A549 (cell line): Measurements from ENCODE around the gene SNRPA. TPM values are rescaled to one million over a fixed set of nuclear protein-coding genes. Genes with fewer than 3 reads are reported as not detected.
A peak's percentile ranks its signal among the peaks of the same experiment; 100 is the strongest.

ENCODE experiments used
- ATAC-seq, 2 experiments: fragments of 200-7000 bp in 1 of 2; fragments of >200 bp in 1 of 2; cut with Nextera tagmentation in 1 of 2; cut with Tn5 transposase in 1 of 2; 3 replicates each; pipeline versions ENCODE4 v1.8.0 to v1.9.1; 2018 to 2020; ENCODE audit warnings: mild to moderate bottlenecking in 1 of 2, moderate library complexity in 1 of 2
- CTCF ChIA-PET: fragments of 300-600 bp; sonication (Branson Sonifier 250); formaldehyde crosslinking; extraction: SDS; loops from one replicate; lab custom pipeline; 2021; ENCODE audit warnings: antibody characterized with exemption, inconsistent platforms; lab: Yijun Ruan, JAX
- POLR2A ChIA-PET: fragments of 350-600 bp; formaldehyde crosslinking; extraction: SDS; loops from one replicate; lab custom pipeline; 2021; ENCODE audit warnings: antibody characterized with exemption, inconsistent platforms; lab: Yijun Ruan, JAX
- DNase-seq, 2 experiments: peaks; one replicate each; pipeline versions ENCODE4 v3.0.0 to v3.0.0-alpha.2; 2011 to 2016; ENCODE audit warnings: low read depth in 1 of 2, low spot score in 1 of 2
- FAIRE-seq: peaks from 2 replicates; lab custom pipeline; 2011; peaks lifted over from hg19 to GRCh38; lab: Jason Lieb, UNC
- H3K27ac ChIP-seq, 2 experiments: fragments of >200 bp; sonication (Bioruptor Twin); formaldehyde crosslinking; 3 replicates each; pipeline ENCODE4 v1.5.1; 2016 to 2017
- H3K4me1 ChIP-seq: fragments of >200 bp; sonication (Bioruptor Twin); formaldehyde crosslinking; 3 replicates; pipeline ENCODE4 v1.6.1; 2016
- H3K4me2 ChIP-seq: fragments of >200 bp; sonication (Bioruptor Twin); formaldehyde crosslinking; 3 replicates; pipeline ENCODE4 v1.6.1; 2016
- H3K4me3 ChIP-seq: fragments of >200 bp; sonication (Bioruptor Twin); formaldehyde crosslinking; 3 replicates; pipeline ENCODE4 v1.5.1; 2016
- H3K9me3 ChIP-seq: fragments of >200 bp; sonication (Bioruptor Twin); formaldehyde crosslinking; 3 replicates; pipeline ENCODE4 v1.6.1; 2016
- CBX2 ChIP-seq: fragments of 200-600 bp; sonication (generic); IDR thresholded peaks from 2 replicates; pipeline ENCODE4 v1.6.1; 2016; ENCODE audit warnings: low read depth, mild to moderate bottlenecking, borderline replicate concordance
- CEBPB ChIP-seq, 2 experiments: fragments of >200 bp in 1 of 2; sonication (Bioruptor Twin) in 1 of 2; formaldehyde crosslinking in 1 of 2; IDR thresholded peaks; 2 replicates each; pipeline ENCODE4 v1.6.1; 2012 to 2016
- EHF ChIP-seq: fragments of 250-450 bp; sonication (Bioruptor Pico); IDR thresholded peaks from 2 replicates; pipeline ENCODE4 v1.5.0; 2020; ENCODE audit warnings: mild to moderate bottlenecking
- EHMT2 ChIP-seq: fragments of 200-600 bp; sonication (generic); IDR thresholded peaks from 2 replicates; pipeline ENCODE4 v1.6.1; 2016; ENCODE audit warnings: antibody characterized with exemption, low read depth, mild to moderate bottlenecking, moderate library complexity
- FOSB ChIP-seq: fragments of 250-450 bp; sonication (Bioruptor Pico); IDR thresholded peaks from 2 replicates; pipeline ENCODE4 v1.5.0; 2020; ENCODE audit warnings: mild to moderate bottlenecking, moderate library complexity
- HDAC2 ChIP-seq: fragments of 200-600 bp; sonication (generic); IDR thresholded peaks from 2 replicates; pipeline ENCODE4 v1.6.1; 2016
- HOXA7 ChIP-seq: fragments of 250-450 bp; sonication (Bioruptor Pico); IDR thresholded peaks from 2 replicates; pipeline ENCODE4 v1.5.0; 2020; ENCODE audit warnings: mild to moderate bottlenecking, moderate library complexity
- HOXB13 ChIP-seq: fragments of 250-450 bp; sonication (Bioruptor Pico); IDR thresholded peaks from 2 replicates; pipeline ENCODE4 v1.5.0; 2020; ENCODE audit warnings: low read depth, mild to moderate bottlenecking, moderate library complexity
- HOXB5 ChIP-seq: fragments of 250-450 bp; sonication (Bioruptor Pico); IDR thresholded peaks from 2 replicates; pipeline ENCODE4 v1.5.0; 2020; ENCODE audit warnings: mild to moderate bottlenecking, moderate library complexity
- JUN ChIP-seq, 2 experiments: fragments of >200 bp; sonication (Bioruptor Twin); formaldehyde crosslinking; IDR thresholded peaks; 2 replicates in 1 of 2; 3 replicates in 1 of 2; pipeline ENCODE4 v1.6.1; 2016 to 2017
- JUNB ChIP-seq: fragments of >200 bp; sonication (Bioruptor Twin); formaldehyde crosslinking; IDR thresholded peaks from 2 replicates; pipeline ENCODE4 v1.6.1; 2016
- KDM5A ChIP-seq: fragments of 200-600 bp; sonication (generic); IDR thresholded peaks from 2 replicates; pipeline ENCODE4 v1.6.1; 2016; ENCODE audit warnings: antibody characterized with exemption, mild to moderate bottlenecking
- MAFK ChIP-seq: fragments of 450-650 bp; IDR thresholded peaks from 2 replicates; pipeline ENCODE4 v1.6.1; 2014; ENCODE audit not compliant: partially characterized antibody
- MAZ ChIP-seq: fragments of 150-350 bp; IDR thresholded peaks from 2 replicates; pipeline ENCODE4 v1.6.1; 2014; ENCODE audit warnings: antibody characterized with exemption, low read depth, low read length, borderline replicate concordance
- NPAS2 ChIP-seq: fragments of 250-450 bp; sonication (Bioruptor Pico); IDR thresholded peaks from 2 replicates; pipeline ENCODE4 v1.8.0; 2022; ENCODE audit warnings: mild to moderate bottlenecking, moderate library complexity, borderline replicate concordance
- PHF8 ChIP-seq: fragments of 200-600 bp; sonication (generic); IDR thresholded peaks from 2 replicates; pipeline ENCODE4 v1.6.1; 2016; ENCODE audit warnings: low read depth, mild to moderate bottlenecking, antibody characterized with exemption, moderate library complexity, borderline replicate concordance
- RNF2 ChIP-seq: fragments of 200-600 bp; sonication (generic); IDR thresholded peaks from 2 replicates; pipeline ENCODE4 v1.6.1; 2016; ENCODE audit warnings: low read depth, mild to moderate bottlenecking, antibody characterized with exemption, moderate library complexity, borderline replicate concordance
- SMC3 ChIP-seq: fragments of >200 bp; sonication (Bioruptor Twin); formaldehyde crosslinking; IDR thresholded peaks from 3 replicates; pipeline ENCODE4 v1.6.1; 2018; ENCODE audit warnings: inconsistent platforms
- SREBF2 ChIP-seq: fragments of 450-650 bp; IDR thresholded peaks from 2 replicates; pipeline ENCODE4 v1.6.1; 2014; ENCODE audit warnings: mild to moderate bottlenecking, moderate library complexity
- TP53 ChIP-seq: fragments of 250-450 bp; sonication (Bioruptor Pico); IDR thresholded peaks from 2 replicates; pipeline ENCODE4 v1.5.0; 2021; ENCODE audit warnings: mild to moderate bottlenecking, moderate library complexity
- ZC3H11A ChIP-seq: fragments of 450-650 bp; IDR thresholded peaks from 2 replicates; pipeline ENCODE4 v1.6.1; 2014; ENCODE audit warnings: antibody characterized with exemption, mild to moderate bottlenecking
- ZFP36 ChIP-seq: fragments of 450-650 bp; IDR thresholded peaks from 2 replicates; pipeline ENCODE4 v1.6.1; 2014; ENCODE audit warnings: borderline replicate concordance; ENCODE audit not compliant: partially characterized antibody
- WGBS: methylation state at CpG from one replicate; pipeline ENCODE4 v1.1.6; 2017; ENCODE audit errors: missing lambda C conversion rate; 5-methylcytosine and 5-hydroxymethylcytosine counted together
- polyA plus RNA-seq, 4 experiments: library from polyadenylated mRNA; depleted of rRNA in 3 of 4; stranded (reverse); fragments of >200 nt; fragmentation: RNase III in 1 of 4; extraction: RNeasy Plus Mini Kit Qiagen cat#74134 plus additional on column Dnase treatment in 1 of 4; gene quantifications; 2 replicates in 3 of 4; 3 replicates in 1 of 4; pipeline ENCODE4 v1.2.3, GENCODE V29; 2011 to 2017
- TF ChIP-seq, protein P1 (sequence below): IDR thresholded peaks from 2 replicates; pipeline ENCODE4 v1.6.1; 2012
- TF ChIP-seq, protein P2 (sequence below): fragments of 150-350 bp; IDR thresholded peaks from 2 replicates; pipeline ENCODE4 v1.6.1; 2014; ENCODE audit warnings: low read depth, mild to moderate bottlenecking, low read length
- TF ChIP-seq, protein P3 (sequence below): fragments of 250-450 bp; sonication (Bioruptor Pico); IDR thresholded peaks from 2 replicates; pipeline ENCODE4 v1.5.0; 2020; ENCODE audit warnings: low read depth, mild to moderate bottlenecking, moderate library complexity
- TF ChIP-seq, protein P4 (sequence below): fragments of 250-450 bp; sonication (Bioruptor Pico); IDR thresholded peaks from 2 replicates; pipeline ENCODE4 v1.5.0; 2021; ENCODE audit warnings: mild to moderate bottlenecking, moderate library complexity, borderline replicate concordance
- TF ChIP-seq, protein P5 (sequence below): IDR thresholded peaks from 2 replicates; pipeline ENCODE4 v1.6.1; 2012
- TF ChIP-seq, protein P6 (sequence below): fragments of >200 bp; sonication (Bioruptor Twin); formaldehyde crosslinking; IDR thresholded peaks from 2 replicates; pipeline ENCODE4 v1.6.1; 2016
- TF ChIP-seq, protein P7 (sequence below): fragments of 450-650 bp; IDR thresholded peaks from 2 replicates; pipeline ENCODE4 v1.6.1; 2014; ENCODE audit warnings: antibody characterized with exemption
- TF ChIP-seq, protein P8 (sequence below): fragments of >200 bp; sonication (Bioruptor Twin); formaldehyde crosslinking; IDR thresholded peaks from 3 replicates; pipeline ENCODE4 v1.5.1; 2016

Gene SNRPA
- polyA plus RNA-seq, 2 of the 4 experiments (the other 2 are of a cell fraction) = 141 to 236 TPM

DNA sequence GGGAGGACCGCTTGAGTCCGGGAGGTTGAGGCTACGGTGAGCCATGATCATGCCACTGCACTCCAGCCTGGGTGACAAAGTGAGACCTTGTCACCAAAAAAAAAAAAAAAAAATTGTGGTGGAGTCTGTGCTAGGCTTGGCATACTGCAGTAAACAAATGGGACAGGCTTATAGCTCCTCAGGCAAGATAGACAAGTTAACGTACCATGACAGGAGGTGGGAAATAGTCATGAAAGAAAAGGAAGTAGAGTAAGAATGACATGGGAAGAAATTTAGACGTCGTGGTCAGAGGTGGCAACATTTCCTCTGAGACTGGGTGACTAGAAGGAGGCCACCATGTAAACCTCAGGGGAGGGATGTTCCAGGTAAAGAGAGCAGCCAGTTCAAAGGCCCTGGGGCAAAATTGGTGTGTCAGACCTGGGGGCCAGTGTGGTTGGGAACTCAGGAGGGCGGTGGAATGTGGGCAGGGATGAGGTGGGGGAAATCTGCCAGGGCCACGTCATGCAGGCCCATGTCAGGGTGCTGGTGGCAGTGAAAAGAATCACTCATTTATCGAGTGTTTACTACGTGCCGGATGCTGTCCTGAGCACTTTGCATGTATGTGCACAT is 5.6 kb downstream of the SNRPA start:
- DNase-seq (no peak), ATAC-seq (no peak), FAIRE-seq (no peak)
- ChIA-PET CTCF (interaction anchor here (1.5 to 9.7 kb wide), 6 partner anchors 10 to 122 kb away, joined by 4 to 71 read pairs (median 12); partner anchors contain the start of gene RAB4B), POLR2A (interaction anchor here (0.7 to 0.8 kb wide), 2 partner anchors 21 to 36 kb away, joined by 3 to 4 read pairs; partner anchors contain the start of gene RAB4B)
- Histone ChIP-seq H3K4me3 (no peak overlapping the region), H3K9me3 (no peaks in the 10 kb centered on the region), H3K4me1 (peaks cover 40% of the 10 kb centered on the region), H3K27ac (no peak overlapping the region), H3K4me2 (no peak overlapping the region)
- TF ChIP-seq EHMT2 (no peak), TP53 (CRISPR knock-in tag) (no peak), MAZ (no peak), SMC3 (no peak), RNF2 (no peak), JUN (IDR thresholded peaks at IDR 0.05) (no peak), MAFK (no peak), HOXA7 (CRISPR knock-in tag) (no peak), CEBPB (IDR thresholded peaks at IDR 0.05) (no peak), ZC3H11A (no peak), KDM5A (no peak), ZFP36 (no peak), NPAS2 (CRISPR knock-in tag) (no peak), HOXB5 (CRISPR knock-in tag) (no peak), EHF (CRISPR knock-in tag) (no peak), SREBF2 (no peak), HOXB13 (CRISPR knock-in tag) (no peak), FOSB (CRISPR knock-in tag) (no peak)
- TF ChIP-seq, protein P1, sequence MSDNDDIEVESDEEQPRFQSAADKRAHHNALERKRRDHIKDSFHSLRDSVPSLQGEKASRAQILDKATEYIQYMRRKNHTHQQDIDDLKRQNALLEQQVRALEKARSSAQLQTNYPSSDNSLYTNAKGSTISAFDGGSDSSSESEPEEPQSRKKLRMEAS = no peak
- TF ChIP-seq, protein P2, sequence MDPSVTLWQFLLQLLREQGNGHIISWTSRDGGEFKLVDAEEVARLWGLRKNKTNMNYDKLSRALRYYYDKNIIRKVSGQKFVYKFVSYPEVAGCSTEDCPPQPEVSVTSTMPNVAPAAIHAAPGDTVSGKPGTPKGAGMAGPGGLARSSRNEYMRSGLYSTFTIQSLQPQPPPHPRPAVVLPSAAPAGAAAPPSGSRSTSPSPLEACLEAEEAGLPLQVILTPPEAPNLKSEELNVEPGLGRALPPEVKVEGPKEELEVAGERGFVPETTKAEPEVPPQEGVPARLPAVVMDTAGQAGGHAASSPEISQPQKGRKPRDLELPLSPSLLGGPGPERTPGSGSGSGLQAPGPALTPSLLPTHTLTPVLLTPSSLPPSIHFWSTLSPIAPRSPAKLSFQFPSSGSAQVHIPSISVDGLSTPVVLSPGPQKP = no peak
- 91% methylated on average over 11 of the region's 11 CpGs for WGBS

DNA sequence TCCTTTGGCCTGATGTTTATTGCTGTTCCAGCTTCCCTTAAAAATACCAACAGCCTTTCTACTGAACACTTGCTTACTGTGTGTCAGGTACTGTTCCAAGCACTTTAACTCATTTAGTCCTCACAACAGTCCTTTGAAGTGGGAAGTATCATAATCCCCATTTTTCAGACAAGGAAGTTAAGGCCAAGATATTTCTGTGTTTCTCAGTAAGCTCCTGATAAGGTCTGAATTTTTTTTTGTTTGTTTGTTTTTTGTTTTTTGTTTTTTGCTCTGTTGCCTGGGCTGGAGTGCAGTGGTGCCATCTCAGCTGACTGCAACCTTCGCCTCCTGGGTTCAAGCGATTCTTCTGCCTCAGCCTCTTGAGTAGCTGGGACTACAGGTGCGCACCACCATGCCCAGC is 7.5 kb downstream of the SNRPA start:
- peak; percentile 83 for FAIRE-seq
- DNase-seq = no peak
- WGBS = 94% methylated on average over 3 of the region's 3 CpGs
- ATAC-seq = no peak
- Histone ChIP-seq H3K4me1 (peaks cover 30% of the 10 kb centered on the region), H3K4me3 (no peak overlapping the region), H3K27ac (no peak overlapping the region), H3K9me3 (no peaks in the 10 kb centered on the region), H3K4me2 (no peak overlapping the region)
- CTCF ChIA-PET = interaction anchor here (0.5 to 9.7 kb wide), 10 partner anchors 16 to 294 kb away, joined by 4 to 71 read pairs (median 4); partner anchors contain the start of genes EGLN2 and RAB4B
- POLR2A ChIA-PET = interaction anchor here (1.0 to 1.5 kb wide), 4 partner anchors 8 to 41 kb away, joined by 3 to 5 read pairs (median 4); partner anchors contain the start of genes ACTMAP, COQ8B, ITPKC and RAB4B
- TF ChIP-seq, protein P3, sequence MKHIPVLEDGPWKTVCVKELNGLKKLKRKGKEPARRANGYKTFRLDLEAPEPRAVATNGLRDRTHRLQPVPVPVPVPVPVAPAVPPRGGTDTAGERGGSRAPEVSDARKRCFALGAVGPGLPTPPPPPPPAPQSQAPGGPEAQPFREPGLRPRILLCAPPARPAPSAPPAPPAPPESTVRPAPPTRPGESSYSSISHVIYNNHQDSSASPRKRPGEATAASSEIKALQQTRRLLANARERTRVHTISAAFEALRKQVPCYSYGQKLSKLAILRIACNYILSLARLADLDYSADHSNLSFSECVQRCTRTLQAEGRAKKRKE (CRISPR knock-in tag) = no peak
- TF ChIP-seq, protein P4, sequence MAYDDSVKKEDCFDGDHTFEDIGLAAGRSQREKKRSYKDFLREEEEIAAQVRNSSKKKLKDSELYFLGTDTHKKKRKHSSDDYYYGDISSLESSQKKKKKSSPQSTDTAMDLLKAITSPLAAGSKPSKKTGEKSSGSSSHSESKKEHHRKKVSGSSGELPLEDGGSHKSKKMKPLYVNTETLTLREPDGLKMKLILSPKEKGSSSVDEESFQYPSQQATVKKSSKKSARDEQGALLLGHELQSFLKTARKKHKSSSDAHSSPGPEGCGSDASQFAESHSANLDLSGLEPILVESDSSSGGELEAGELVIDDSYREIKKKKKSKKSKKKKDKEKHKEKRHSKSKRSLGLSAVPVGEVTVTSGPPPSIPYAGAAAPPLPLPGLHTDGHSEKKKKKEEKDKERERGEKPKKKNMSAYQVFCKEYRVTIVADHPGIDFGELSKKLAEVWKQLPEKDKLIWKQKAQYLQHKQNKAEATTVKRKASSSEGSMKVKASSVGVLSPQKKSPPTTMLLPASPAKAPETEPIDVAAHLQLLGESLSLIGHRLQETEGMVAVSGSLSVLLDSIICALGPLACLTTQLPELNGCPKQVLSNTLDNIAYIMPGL (CRISPR knock-in tag) = no peak
- TF ChIP-seq, protein P5, sequence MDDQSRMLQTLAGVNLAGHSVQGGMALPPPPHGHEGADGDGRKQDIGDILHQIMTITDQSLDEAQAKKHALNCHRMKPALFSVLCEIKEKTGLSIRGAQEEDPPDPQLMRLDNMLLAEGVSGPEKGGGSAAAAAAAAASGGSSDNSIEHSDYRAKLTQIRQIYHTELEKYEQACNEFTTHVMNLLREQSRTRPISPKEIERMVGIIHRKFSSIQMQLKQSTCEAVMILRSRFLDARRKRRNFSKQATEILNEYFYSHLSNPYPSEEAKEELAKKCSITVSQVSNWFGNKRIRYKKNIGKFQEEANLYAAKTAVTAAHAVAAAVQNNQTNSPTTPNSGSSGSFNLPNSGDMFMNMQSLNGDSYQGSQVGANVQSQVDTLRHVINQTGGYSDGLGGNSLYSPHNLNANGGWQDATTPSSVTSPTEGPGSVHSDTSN = no peak
- TF ChIP-seq PHF8 (no peak), CBX2 (no peak), HDAC2 (no peak), JUNB (no peak), EHMT2 (no peak), FOSB (CRISPR knock-in tag) (no peak)
- TF ChIP-seq, protein P6, sequence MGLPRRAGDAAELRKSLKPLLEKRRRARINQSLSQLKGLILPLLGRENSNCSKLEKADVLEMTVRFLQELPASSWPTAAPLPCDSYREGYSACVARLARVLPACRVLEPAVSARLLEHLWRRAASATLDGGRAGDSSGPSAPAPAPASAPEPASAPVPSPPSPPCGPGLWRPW = no peak
- TF ChIP-seq, protein P7, sequence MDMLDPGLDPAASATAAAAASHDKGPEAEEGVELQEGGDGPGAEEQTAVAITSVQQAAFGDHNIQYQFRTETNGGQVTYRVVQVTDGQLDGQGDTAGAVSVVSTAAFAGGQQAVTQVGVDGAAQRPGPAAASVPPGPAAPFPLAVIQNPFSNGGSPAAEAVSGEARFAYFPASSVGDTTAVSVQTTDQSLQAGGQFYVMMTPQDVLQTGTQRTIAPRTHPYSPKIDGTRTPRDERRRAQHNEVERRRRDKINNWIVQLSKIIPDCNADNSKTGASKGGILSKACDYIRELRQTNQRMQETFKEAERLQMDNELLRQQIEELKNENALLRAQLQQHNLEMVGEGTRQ = no peak
- TF ChIP-seq, protein P8, sequence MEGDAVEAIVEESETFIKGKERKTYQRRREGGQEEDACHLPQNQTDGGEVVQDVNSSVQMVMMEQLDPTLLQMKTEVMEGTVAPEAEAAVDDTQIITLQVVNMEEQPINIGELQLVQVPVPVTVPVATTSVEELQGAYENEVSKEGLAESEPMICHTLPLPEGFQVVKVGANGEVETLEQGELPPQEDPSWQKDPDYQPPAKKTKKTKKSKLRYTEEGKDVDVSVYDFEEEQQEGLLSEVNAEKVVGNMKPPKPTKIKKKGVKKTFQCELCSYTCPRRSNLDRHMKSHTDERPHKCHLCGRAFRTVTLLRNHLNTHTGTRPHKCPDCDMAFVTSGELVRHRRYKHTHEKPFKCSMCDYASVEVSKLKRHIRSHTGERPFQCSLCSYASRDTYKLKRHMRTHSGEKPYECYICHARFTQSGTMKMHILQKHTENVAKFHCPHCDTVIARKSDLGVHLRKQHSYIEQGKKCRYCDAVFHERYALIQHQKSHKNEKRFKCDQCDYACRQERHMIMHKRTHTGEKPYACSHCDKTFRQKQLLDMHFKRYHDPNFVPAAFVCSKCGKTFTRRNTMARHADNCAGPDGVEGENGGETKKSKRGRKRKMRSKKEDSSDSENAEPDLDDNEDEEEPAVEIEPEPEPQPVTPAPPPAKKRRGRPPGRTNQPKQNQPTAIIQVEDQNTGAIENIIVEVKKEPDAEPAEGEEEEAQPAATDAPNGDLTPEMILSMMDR = no peak
